Progenitor cell of endocrine pancreas (in vitro differentiated cells): ENCODE data around the gene DRG2. TPM values are rescaled to one million over a fixed set of nuclear protein-coding genes. Genes with fewer than 3 reads are reported as not detected.

Experiments
- DNase-seq: peaks from one replicate; pipeline ENCODE4 v3.0.0; 2021; ENCODE audit warnings: low spot score; ENCODE audit not compliant: unreplicated experiment
- H3K27ac Mint-ChIP-seq: 2 replicates; pipeline ENCODE4 v1.8.0; 2021; ENCODE audit warnings: mild to moderate bottlenecking, moderate library complexity, mixed read lengths
- H3K27me3 Mint-ChIP-seq: 2 replicates; pipeline ENCODE4 v1.8.0; 2021; ENCODE audit warnings: mixed read lengths
- H3K36me3 Mint-ChIP-seq: 2 replicates; pipeline ENCODE4 v1.8.0; 2022; ENCODE audit warnings: mixed read lengths; ENCODE audit not compliant: insufficient read depth
- H3K4me1 Mint-ChIP-seq: 2 replicates; pipeline ENCODE4 v1.8.0; 2021; ENCODE audit warnings: low read depth, mixed read lengths
- H3K4me3 Mint-ChIP-seq: 2 replicates; pipeline ENCODE4 v1.8.0; 2021; ENCODE audit warnings: low read depth, mild to moderate bottlenecking, moderate library complexity, mixed read lengths
- H3K9me3 Mint-ChIP-seq: 2 replicates; pipeline ENCODE4 v1.8.0; 2021; ENCODE audit warnings: low read depth, mixed read lengths
- total RNA-seq: library from RNA; stranded (reverse); gene quantifications from 2 replicates; pipeline ENCODE4 v1.2.1, GENCODE V29; 2021
- TF ChIP-seq, protein P1 (sequence below): fragments of 200-600 bp; sonication (generic); IDR thresholded peaks from one replicate; pipeline ENCODE4 v1.5.0; 2021; ENCODE audit warnings: antibody characterized with exemption, mild to moderate bottlenecking; ENCODE audit not compliant: unreplicated experiment

DRG2 gene
- total RNA-seq, 1 donor from 2014 or later: 42.9 TPM

DNA sequence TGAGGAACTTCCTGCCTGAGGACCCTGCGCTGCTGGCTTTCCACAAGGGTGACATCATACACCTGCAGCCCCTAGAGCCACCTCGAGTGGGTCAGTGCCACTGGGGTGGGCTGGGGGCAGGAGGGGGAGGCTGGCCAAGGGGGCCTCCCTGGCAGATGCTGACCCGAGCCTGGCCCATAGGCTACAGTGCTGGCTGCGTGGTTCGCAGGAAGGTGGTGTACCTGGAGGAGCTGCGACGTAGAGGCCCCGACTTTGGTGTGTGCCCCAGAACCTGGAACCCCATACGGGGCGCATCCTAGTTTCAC, 69.2 kb downstream of the DRG2 start:
- no peaks in the 10 kb centered on the region for H3K9me3 Mint-ChIP-seq

More for the DNA sequence above, 69.2 kb downstream of the DRG2 start:
- Mint-ChIP-seq H3K4me1 (peaks cover 17% of the 10 kb centered on the region), H3K4me3 (no peak overlapping the region), H3K27ac (no peak overlapping the region), H3K36me3 (no peaks in the 10 kb centered on the region), H3K27me3 (peaks cover 11% of the 10 kb centered on the region)
- TF ChIP-seq, protein P1, sequence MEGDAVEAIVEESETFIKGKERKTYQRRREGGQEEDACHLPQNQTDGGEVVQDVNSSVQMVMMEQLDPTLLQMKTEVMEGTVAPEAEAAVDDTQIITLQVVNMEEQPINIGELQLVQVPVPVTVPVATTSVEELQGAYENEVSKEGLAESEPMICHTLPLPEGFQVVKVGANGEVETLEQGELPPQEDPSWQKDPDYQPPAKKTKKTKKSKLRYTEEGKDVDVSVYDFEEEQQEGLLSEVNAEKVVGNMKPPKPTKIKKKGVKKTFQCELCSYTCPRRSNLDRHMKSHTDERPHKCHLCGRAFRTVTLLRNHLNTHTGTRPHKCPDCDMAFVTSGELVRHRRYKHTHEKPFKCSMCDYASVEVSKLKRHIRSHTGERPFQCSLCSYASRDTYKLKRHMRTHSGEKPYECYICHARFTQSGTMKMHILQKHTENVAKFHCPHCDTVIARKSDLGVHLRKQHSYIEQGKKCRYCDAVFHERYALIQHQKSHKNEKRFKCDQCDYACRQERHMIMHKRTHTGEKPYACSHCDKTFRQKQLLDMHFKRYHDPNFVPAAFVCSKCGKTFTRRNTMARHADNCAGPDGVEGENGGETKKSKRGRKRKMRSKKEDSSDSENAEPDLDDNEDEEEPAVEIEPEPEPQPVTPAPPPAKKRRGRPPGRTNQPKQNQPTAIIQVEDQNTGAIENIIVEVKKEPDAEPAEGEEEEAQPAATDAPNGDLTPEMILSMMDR: no peak
- no peak for DNase-seq

Other genes starting within 250 kb of the DRG2 start
- gene TOM1L2, start 115.5 kb upstream of the DRG2 start, total RNA-seq: 29.4 and 30.5 TPM in 2 replicates
- 13.3 and 15.4 TPM in 2 replicates for gene DRC3, start 115.1 kb upstream of the DRG2 start, total RNA-seq
- gene ATPAF2, start 48.8 kb upstream of the DRG2 start, total RNA-seq: 25.3 and 31.5 TPM in 2 replicates
- gene GID4, start 48.5 kb upstream of the DRG2 start, total RNA-seq: 10.2 and 12.1 TPM in 2 replicates
- 3.3 and 3.9 TPM in 2 replicates for gene MYO15A, start 20.8 kb downstream of the DRG2 start, total RNA-seq
- gene ALKBH5, start 95.9 kb downstream of the DRG2 start, total RNA-seq: 78.1 and 78.4 TPM in 2 replicates
- 75.8 and 76.7 TPM in 2 replicates for gene LLGL1, start 137.7 kb downstream of the DRG2 start, total RNA-seq
- 256 and 260 TPM in 2 replicates for gene FLII, start 170.8 kb downstream of the DRG2 start, total RNA-seq
- gene MIEF2, start 172.7 kb downstream of the DRG2 start, total RNA-seq: 18.4 and 22.2 TPM in 2 replicates
- gene TOP3A, start 227.0 kb downstream of the DRG2 start, total RNA-seq: 60.4 and 63.2 TPM in 2 replicates
- 16.6 and 17.7 TPM in 2 replicates for gene SMCR8, start 227.3 kb downstream of the DRG2 start, total RNA-seq